ENCODE results near the gene SUPT7L. TPM values are rescaled to one million over a fixed set of nuclear protein-coding genes. Genes with fewer than 3 reads are reported as not detected.
"Not testable (repeated sequence)": the region's sequence is repeated elsewhere in the genome, so short reads cannot be mapped to it uniquely, and the experiment has no call there.

Gene SUPT7L
- polyA plus RNA-seq, 3 donors from 2014 or later, result 16.1 to 26.5 (median 17.6) TPM

DNA sequence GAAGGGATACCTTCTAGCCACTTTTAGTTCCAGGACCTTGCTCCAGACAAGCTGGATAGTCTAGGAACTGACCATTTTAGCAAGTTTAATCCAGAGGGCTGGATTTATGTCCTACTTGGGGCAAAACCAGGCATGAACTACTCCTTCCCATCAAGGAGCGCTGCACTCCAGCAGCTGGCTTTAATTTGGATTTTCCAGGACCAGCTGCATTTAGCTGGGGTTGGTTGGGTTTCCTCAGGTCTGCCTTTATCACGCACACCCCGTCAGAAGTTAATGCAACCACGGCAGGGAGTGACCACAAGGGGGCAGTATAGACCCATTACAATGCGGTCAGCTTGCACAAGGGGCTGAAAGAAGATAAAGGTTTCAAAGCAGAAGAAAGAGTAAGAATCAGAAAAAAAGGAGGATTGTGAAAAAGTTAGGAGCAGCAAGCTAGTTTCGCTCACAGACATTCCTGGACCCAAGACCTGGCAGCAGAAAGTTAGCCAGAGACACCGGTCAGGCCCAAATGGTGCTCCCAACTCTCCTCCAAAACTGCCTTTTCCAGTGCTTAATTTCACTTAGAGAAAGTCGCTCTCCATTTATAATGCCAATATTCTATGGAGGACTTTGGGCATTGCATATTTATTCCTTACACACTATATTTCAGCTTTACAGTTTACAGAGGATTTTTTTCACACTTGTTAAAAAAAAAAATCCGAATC lies 40.4 kb upstream of the SUPT7L start:
- peaks cover 4 to 6% of the 10 kb centered on the region in 2 donors for H3K4me1 Mint-ChIP-seq
- H3K27me3 Mint-ChIP-seq (ENCODE audit: low read depth in 3 of 3), result no peaks in the 10 kb centered on the region
- H3K27ac Mint-ChIP-seq, result no peak overlapping the region
- no peak overlapping the region for H3K4me3 Mint-ChIP-seq
- peak; percentile 74 to 80 (median 75) for DNase-seq
- peaks cover 0 to under 1% (median 0%) of the 10 kb centered on the region in 3 donors for H3K36me3 Mint-ChIP-seq
- no peaks in the 10 kb centered on the region for H3K9me3 Mint-ChIP-seq

DNA sequence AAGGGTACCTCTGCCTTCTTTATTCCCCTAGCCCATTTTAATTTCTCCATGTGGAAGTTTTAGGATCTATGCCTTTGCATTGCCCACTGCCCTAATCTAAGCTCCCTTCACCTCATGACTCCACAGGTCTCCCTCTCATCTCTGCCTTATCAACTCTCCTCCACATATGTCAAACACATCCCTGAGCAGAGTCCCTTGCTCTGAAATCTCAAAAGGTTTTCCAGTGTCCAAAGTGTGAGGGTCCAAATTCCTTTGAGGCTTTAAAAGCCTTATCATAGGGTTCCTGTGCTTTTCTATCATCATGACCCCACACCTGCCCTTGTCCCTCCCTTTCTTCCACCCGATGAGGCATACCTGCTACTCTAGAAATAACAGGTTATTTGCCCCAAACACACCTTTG lies 38.9 kb upstream of the SUPT7L start:
- no peak for DNase-seq
- H3K9me3 Mint-ChIP-seq, result no peaks in the 10 kb centered on the region
- H3K4me1 Mint-ChIP-seq, result peaks cover 4 to 6% of the 10 kb centered on the region in 2 donors
- no peak overlapping the region for H3K27ac Mint-ChIP-seq
- peaks cover 5 to 7% (median 7%) of the 10 kb centered on the region in 3 donors for H3K36me3 Mint-ChIP-seq
- no peaks in the 10 kb centered on the region for H3K27me3 Mint-ChIP-seq (ENCODE audit: low read depth in 3 of 3)
- no peak overlapping the region for H3K4me3 Mint-ChIP-seq

DNA sequence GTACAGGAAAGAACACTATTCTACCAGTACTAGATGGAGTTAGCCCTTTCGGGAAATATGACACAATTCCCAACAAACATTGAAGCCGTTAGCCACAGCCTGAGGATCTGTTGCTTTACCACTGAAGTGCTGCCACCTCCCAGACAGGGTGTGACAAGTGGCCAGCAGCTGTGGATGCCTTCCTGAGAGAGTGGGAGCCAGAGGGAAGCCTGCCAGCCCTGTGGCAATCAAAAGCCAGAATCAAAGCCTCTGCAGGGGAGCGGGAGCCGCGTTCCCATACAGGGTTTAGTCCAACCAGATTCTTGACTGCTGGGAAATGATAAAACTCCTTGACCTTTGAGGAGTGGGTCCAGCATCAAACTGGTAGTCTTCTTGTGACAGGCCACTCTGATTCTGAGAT lies 38.3 kb upstream of the SUPT7L start:
- H3K27me3 Mint-ChIP-seq (ENCODE audit: low read depth in 3 of 3), result no peaks in the 10 kb centered on the region
- no peak overlapping the region for H3K27ac Mint-ChIP-seq
- no peaks in the 10 kb centered on the region for H3K9me3 Mint-ChIP-seq
- peaks cover 4 to 6% of the 10 kb centered on the region in 2 donors for H3K4me1 Mint-ChIP-seq
- peaks cover 6 to 8% (median 8%) of the 10 kb centered on the region in 3 donors for H3K36me3 Mint-ChIP-seq
- no peak overlapping the region for H3K4me3 Mint-ChIP-seq
- no peak for DNase-seq

DNA sequence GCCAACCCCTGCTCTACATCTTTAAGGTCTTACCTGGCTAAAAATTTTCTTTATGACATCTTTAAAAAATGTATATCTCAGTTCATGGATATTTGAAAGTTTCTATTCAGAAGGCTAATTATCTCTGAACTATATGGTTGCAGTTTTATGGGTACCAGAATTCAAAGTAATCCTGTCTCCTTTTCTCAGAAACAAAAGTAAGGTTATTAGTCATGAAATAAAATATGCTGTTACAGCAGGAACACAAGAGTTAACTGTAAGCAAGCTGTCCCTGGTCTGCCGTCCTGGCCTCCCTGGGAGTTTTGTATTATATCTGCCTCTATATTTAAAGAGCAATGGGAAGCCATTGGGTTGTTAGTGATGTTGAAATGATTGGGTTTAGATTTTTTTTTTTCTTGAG lies 34.2 kb upstream of the SUPT7L start:
- Mint-ChIP-seq H3K36me3 (peaks cover 17 to 29% (median 29%) of the 10 kb centered on the region in 3 donors), H3K9me3 (no peaks in the 10 kb centered on the region), H3K27me3 (ENCODE audit: low read depth in 3 of 3) (peaks cover 0 to 2% (median 0%) of the 10 kb centered on the region in 3 donors), H3K4me3 (no peak overlapping the region), H3K4me1 (no peaks in the 10 kb centered on the region), H3K27ac (no peak overlapping the region)
- DNase-seq, result no peak

DNA sequence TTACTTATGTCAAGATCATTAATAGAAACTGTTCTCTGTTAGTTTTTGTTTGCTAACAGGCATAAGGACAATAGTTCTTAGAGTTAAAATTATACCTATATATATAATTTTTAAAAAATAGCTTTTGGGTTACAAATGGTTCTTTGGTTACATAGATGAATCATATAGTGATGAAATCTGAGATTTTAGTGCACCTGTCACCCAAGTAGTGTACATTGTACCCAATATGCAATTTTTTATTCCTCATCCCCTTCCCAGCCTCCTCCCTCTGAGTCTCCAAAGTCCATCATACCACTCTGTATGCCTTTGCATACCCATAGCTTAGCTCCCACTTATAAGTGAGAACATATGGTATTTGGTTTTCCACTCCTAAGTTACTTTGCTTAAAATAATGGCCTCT lies 26.6 kb upstream of the SUPT7L start:
- H3K27ac Mint-ChIP-seq, result no peak overlapping the region
- no peaks in the 10 kb centered on the region for H3K9me3 Mint-ChIP-seq
- H3K36me3 Mint-ChIP-seq, result peaks cover 4 to 36% (median 30%) of the 10 kb centered on the region in 3 donors
- H3K4me1 Mint-ChIP-seq, result peaks cover 15 to 17% of the 10 kb centered on the region in 2 donors
- H3K4me3 Mint-ChIP-seq, result no peak overlapping the region
- no peaks in the 10 kb centered on the region for H3K27me3 Mint-ChIP-seq (ENCODE audit: low read depth in 3 of 3)
- no peak for DNase-seq

DNA sequence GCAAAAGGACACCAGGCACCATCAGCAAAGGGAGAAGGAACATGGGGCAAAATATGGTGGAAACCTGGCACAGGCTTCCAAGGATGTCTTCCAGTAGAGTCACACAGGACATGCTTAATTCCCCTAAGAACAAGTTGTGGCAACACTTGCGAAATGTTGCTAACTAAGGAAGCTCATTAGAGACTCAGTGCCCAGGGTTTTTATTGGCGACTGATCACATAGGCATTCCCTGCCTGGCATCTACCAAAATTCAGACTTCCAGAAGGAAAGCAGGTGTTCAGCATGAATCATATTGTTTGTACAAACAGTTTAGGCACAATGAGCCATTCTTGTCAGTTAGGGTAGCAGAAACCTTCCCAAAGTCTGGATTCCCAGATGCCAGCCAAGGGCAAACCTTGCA lies 26.0 kb upstream of the SUPT7L start:
- Mint-ChIP-seq H3K27ac (no peak overlapping the region), H3K27me3 (ENCODE audit: low read depth in 3 of 3) (no peaks in the 10 kb centered on the region), H3K4me3 (no peak overlapping the region), H3K9me3 (no peaks in the 10 kb centered on the region), H3K4me1 (peaks cover 21 to 23% of the 10 kb centered on the region in 2 donors), H3K36me3 (peaks cover 4 to 33% (median 30%) of the 10 kb centered on the region in 3 donors)
- DNase-seq, result no peak

DNA sequence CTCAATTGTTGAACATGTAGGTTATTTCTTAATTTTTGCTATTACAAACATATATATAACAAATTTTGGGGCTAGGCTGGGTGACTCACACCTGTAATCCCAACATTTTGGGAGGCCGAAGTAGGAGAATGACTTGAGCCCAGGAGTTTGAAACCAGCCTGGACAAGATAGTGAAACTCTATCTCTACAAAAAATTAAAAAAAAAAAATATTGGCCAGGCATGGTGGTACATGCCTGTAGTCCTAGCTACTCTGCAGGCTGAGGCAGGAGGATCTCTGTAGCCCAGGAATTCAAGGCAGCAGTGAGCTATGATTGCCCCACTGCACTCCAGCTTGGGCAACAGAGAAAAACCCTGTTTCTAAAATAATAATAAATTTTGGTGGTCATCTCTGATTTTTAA lies 23.8 kb upstream of the SUPT7L start:
- DNase-seq, result no peak
- peaks cover 4 to 30% (median 21%) of the 10 kb centered on the region in 3 donors for H3K36me3 Mint-ChIP-seq
- H3K4me3 Mint-ChIP-seq, result no peak overlapping the region
- peaks cover 0 to 4% (median 0%) of the 10 kb centered on the region in 3 donors for H3K27me3 Mint-ChIP-seq (ENCODE audit: low read depth in 3 of 3)
- H3K9me3 Mint-ChIP-seq, result no peaks in the 10 kb centered on the region
- H3K27ac Mint-ChIP-seq, result peak overlapping the region in 2 of 6 donors; percentile 36 to 51
- peaks cover 36 to 37% of the 10 kb centered on the region in 2 donors for H3K4me1 Mint-ChIP-seq

DNA sequence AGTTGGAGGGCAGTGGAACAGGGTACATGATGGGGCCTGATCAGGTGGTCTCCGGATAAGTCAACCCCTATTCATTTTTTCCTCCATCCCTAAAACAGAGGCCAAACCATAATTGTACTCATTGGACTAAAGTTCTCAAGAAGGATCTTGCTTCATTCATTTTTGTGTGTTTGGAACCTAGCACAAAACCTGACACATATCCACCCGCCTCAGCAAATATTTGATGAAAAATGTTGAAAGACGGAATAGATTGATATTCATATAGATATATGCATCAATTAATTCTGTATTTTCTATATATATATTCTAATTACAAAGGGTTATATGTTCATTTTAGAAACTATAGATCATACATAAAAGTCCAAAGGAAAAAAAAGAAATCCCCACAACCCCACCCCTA lies 22.2 kb upstream of the SUPT7L start:
- H3K27me3 Mint-ChIP-seq (ENCODE audit: low read depth in 3 of 3), result peaks cover 0 to 4% (median 0%) of the 10 kb centered on the region in 3 donors
- no peaks in the 10 kb centered on the region for H3K9me3 Mint-ChIP-seq
- no peak for DNase-seq
- H3K4me3 Mint-ChIP-seq, result peak overlapping the region; percentile 60 to 83 (median 75)
- H3K36me3 Mint-ChIP-seq, result peaks cover 5 to 30% (median 9%) of the 10 kb centered on the region in 3 donors
- peak overlapping the region; percentile 79 to 93 (median 89) for H3K27ac Mint-ChIP-seq
- H3K4me1 Mint-ChIP-seq, result peaks cover 36 to 37% of the 10 kb centered on the region in 2 donors

DNA sequence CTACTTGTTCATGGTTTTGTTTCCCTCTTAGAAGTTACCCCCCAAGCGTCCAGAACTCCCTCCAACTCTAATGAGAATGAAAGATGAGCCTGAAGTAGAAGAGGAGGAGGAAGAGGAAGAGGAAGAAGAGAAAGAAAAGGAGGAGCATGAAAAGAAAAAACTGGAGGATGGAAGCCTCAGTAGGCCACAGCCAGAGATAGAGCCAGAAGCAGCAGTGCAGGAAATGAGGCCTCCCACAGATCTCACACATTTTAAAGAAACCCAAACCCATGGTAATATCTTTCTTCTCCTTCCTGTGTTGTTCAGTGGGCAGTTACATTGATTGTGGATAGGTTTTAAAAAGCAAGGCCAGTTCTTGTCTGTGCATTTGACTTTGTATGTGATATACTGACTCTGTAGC lies 21.6 kb upstream of the SUPT7L start:
- peak; percentile 56 to 64 (median 62) for DNase-seq
- not testable (repeated sequence) for H3K9me3 Mint-ChIP-seq
- H3K4me3 Mint-ChIP-seq, result peak overlapping the region; percentile 60 to 83 (median 75)

DNA sequence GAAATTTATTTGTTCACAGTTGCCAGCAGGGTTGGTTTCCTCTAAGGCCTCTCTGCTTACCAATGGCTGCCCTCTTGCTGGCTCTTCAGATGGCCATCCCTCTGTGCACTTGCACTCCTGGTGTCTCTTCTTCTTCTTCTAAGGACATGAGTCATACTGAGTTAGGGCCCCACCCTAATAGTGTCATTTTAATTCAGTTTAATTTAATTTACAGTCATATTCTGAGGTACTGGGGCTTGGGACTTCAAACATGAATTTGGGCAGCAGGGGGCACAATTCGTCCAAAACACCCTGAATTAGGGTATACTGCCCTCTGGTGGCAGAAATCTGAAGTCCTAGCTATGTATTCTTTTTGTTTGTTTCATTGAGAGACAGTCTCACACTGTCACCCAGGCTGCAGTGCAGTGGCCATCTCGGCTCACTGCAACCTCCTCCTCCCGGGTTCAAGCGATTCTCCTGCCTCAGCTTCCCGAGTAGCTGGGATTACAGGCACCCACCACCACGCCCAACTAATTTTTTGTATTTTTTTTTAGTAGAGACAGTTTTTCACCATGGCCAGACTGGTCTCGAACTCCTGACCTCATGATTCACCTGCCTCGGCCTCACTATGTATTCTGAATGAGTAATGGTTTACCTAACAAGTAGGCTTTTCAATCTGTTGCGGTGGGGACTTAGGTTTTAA lies 20.1 kb upstream of the SUPT7L start:
- Mint-ChIP-seq H3K27me3 (ENCODE audit: low read depth in 3 of 3) (peaks cover 0 to 4% (median 0%) of the 10 kb centered on the region in 3 donors), H3K27ac (peak overlapping the region; percentile 86 to 97 (median 94)), H3K36me3 (peaks cover 3 to 25% (median 9%) of the 10 kb centered on the region in 3 donors), H3K4me1 (peaks cover 36 to 37% of the 10 kb centered on the region in 2 donors), H3K9me3 (no peaks in the 10 kb centered on the region), H3K4me3 (peak overlapping the region; percentile 73 to 83 (median 79))
- DNase-seq, result peak; percentile 83 to 88 (median 85)

More for the DNA sequence above, 21.6 kb upstream of the SUPT7L start:
- H3K36me3 Mint-ChIP-seq, result peaks cover 5 to 28% (median 8%) of the 10 kb centered on the region in 3 donors
- peak overlapping the region; percentile 79 to 93 (median 89) for H3K27ac Mint-ChIP-seq
- peaks cover 36 to 37% of the 10 kb centered on the region in 2 donors for H3K4me1 Mint-ChIP-seq
- H3K27me3 Mint-ChIP-seq (ENCODE audit: low read depth in 3 of 3), result not testable (repeated sequence)

DNA sequence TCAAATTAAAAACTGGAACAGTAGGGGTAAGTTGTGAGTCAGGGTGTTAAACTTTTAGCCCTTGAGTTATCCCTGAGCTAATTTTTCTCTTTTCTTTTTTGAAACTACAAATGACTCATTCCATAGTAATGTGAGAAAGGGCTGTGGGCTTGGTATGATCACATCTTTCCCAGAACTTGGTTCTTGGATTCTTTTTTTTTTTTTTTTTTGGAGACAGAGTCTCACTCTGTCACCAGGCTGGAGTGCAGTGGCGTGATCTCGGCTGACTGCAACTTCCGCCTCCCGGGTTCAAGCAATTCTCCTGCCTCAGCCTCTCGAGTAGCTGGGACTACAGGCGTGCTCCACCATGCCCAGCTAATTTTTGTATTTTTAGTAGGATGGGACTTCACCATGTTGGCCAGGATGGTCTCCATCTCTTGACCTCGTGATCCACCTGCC lies 18.9 kb upstream of the SUPT7L start:
- H3K36me3 Mint-ChIP-seq, result peaks cover 8 to 22% (median 14%) of the 10 kb centered on the region in 3 donors
- H3K4me1 Mint-ChIP-seq, result peaks cover 34 to 37% of the 10 kb centered on the region in 2 donors
- not testable (repeated sequence) for H3K4me3 Mint-ChIP-seq; H3K27me3 Mint-ChIP-seq (ENCODE audit: low read depth in 3 of 3); DNase-seq; H3K9me3 Mint-ChIP-seq
- H3K27ac Mint-ChIP-seq, result peak overlapping the region in 1 of 6 donors; percentile 69

DNA sequence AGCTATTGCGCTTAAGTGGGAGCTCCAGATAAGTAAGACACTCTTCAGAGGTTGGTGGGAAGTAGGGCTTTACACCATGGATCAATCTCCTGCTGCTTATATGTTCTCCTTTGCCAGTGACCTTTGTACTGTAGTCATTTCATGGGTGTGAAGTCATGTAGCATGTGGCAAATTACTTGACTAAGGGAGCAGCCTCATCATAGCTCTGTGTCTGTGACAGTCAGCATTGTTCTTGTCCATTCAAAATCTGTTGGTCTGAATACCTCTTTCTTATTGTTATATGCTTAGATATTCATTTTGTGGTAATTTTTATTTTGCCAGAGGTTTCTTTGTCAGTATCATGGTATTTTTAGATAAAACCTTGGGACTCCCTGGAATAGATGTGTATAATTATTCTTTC lies 18.4 kb upstream of the SUPT7L start:
- H3K4me3 Mint-ChIP-seq, result no peak overlapping the region
- H3K9me3 Mint-ChIP-seq, result no peaks in the 10 kb centered on the region
- peak overlapping the region in 1 of 6 donors; percentile 69 for H3K27ac Mint-ChIP-seq

DNA sequence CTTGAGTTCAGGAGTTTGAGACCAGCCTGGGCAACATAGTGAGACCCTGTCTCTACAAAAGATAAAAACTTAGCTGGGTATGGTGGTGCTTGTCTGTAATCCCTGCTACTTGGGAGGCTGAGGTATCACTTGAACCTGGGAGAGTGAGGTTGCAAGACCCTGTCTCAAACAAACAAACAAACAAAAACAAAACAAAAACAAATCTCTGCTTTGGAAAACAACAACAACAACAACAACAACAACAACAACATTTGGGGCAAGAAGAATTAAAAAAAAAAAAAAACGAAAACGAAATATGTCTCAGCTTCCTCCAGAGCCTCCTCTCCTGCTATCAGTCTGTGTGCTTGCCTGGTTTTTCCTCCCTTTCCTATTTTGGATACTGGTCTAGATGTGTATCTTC lies 17.2 kb upstream of the SUPT7L start:
- peaks cover 0 to 4% (median 0%) of the 10 kb centered on the region in 3 donors for H3K27me3 Mint-ChIP-seq (ENCODE audit: low read depth in 3 of 3)
- H3K27ac Mint-ChIP-seq, result peak overlapping the region in 3 of 6 donors; percentile 6 to 71 (median 6)
- no peak for DNase-seq
- peaks cover 11 to 27% (median 18%) of the 10 kb centered on the region in 3 donors for H3K36me3 Mint-ChIP-seq
- H3K4me1 Mint-ChIP-seq, result peaks cover 24 to 28% of the 10 kb centered on the region in 2 donors
- no peak overlapping the region for H3K4me3 Mint-ChIP-seq
- no peaks in the 10 kb centered on the region for H3K9me3 Mint-ChIP-seq

More for the DNA sequence above, 18.4 kb upstream of the SUPT7L start:
- DNase-seq, result no peak
- Mint-ChIP-seq H3K36me3 (peaks cover 8 to 23% (median 14%) of the 10 kb centered on the region in 3 donors), H3K4me1 (peaks cover 34 to 37% of the 10 kb centered on the region in 2 donors), H3K27me3 (ENCODE audit: low read depth in 3 of 3) (peaks cover 0 to 4% (median 0%) of the 10 kb centered on the region in 3 donors)
